ENCODE results near the gene PCK2. TPM values are rescaled to one million over a fixed set of nuclear protein-coding genes. Genes with fewer than 3 reads are reported as not detected.
A peak's percentile ranks its signal among the peaks of the same experiment; 100 is the strongest.

Gene PCK2
- total RNA-seq, 1 experiment from 2014 or later, result 48.9 TPM

DNA sequence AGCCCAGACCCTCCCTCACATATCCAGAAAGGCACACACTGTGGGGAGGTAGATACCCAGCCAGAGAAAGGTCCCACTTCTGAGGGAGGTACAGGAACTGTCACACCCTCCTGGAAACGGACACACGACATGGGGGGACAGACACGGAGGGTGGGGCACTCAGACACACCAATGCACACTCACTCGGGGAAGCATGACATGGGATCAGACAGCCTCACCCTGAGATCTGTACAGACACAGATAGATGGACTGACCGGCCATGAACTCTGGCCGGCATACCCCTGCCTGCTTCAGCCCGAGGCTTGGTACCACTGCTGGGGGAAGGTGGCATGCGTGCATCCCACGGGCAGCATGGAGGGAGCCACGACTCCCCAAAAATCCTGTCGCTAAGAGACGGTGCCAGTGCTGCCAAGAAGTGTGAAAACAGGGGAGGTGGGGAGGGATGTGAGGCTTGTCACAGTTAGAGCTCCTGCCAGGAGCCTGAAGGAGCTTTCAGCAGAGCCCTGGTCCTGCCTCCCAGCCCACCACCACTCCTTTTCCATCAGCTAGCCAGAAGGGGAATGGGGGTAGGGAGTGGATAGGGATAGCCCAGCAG is 22.2 kb upstream of the PCK2 start:
- Histone ChIP-seq H4K5ac (ENCODE audit: insufficient read length, low read depth, low read length) (no peak overlapping the region), H3K9me3 (ENCODE audit: control insufficient read depth, low read depth, low read length) (no peaks in the 10 kb centered on the region), H3K23ac (ENCODE audit: insufficient read length, low read depth, low read length) (no peak overlapping the region), H3K27me3 (ENCODE audit: insufficient read depth, low read length) (no peaks in the 10 kb centered on the region), H3K9ac (ENCODE audit: extremely low read depth, insufficient read length, low read length) (no peak overlapping the region), H4K91ac (ENCODE audit: insufficient read length, low read depth, low read length) (no peak overlapping the region), H3K4me1 (ENCODE audit: insufficient read depth, low read length) (no peaks in the 10 kb centered on the region), H3K79me1 (ENCODE audit: insufficient read depth, low read depth, low read length, poor library complexity, severe bottlenecking) (no peaks in the 10 kb centered on the region), H3K4ac (ENCODE audit: low read depth, low read length) (no peak overlapping the region), H3K18ac (ENCODE audit: insufficient read length, low read depth, low read length) (no peak overlapping the region), H3K23me2 (ENCODE audit: insufficient read length, low read depth, low read length, poor library complexity, severe bottlenecking) (no peaks in the 10 kb centered on the region), H2BK5ac (ENCODE audit: insufficient read length, low read length) (no peak overlapping the region), H3K4me2 (ENCODE audit: insufficient read depth, insufficient read length, low read length) (no peak overlapping the region), H3K14ac (ENCODE audit: insufficient read depth, low read length) (no peak overlapping the region), H2BK20ac (ENCODE audit: low read depth, low read length, poor library complexity, severe bottlenecking) (no peak overlapping the region), H2BK12ac (ENCODE audit: insufficient read length, low read depth, low read length) (no peak overlapping the region), H2BK120ac (ENCODE audit: low read depth, low read length, poor library complexity, severe bottlenecking) (no peak overlapping the region), H2BK15ac (ENCODE audit: low read depth, low read length) (no peak overlapping the region), H2AFZ (ENCODE audit: low read length) (no peak overlapping the region), H4K20me1 (ENCODE audit: control insufficient read depth, insufficient read depth, insufficient read length) (no peaks in the 10 kb centered on the region), H3T11ph (ENCODE audit: low read length) (no peak overlapping the region), H4K8ac (replicated peaks; ENCODE audit: insufficient read length, low read depth, low read length) (no peak overlapping the region), H3K56ac (ENCODE audit: insufficient read length, low read depth, low read length) (no peak overlapping the region), H3K27ac (ENCODE audit: insufficient read length, low read depth, low read length) (no peak overlapping the region), H2AK5ac (ENCODE audit: insufficient read length, low read length) (no peak overlapping the region), H3K79me2 (ENCODE audit: insufficient read depth, low read length) (no peaks in the 10 kb centered on the region)
- Mint-ChIP-seq H3K27ac (peak overlapping the region in 1 of 3 experiments; percentile 40; a peak in 1 of 7 replicates), H3K4me3 (no peak overlapping the region; a peak in 1 of 5 replicates), H3K9me3 (no peaks in the 10 kb centered on the region), H3K36me3 (ENCODE audit: insufficient read depth in 1 of 3, low read depth in 3 of 3) (no peaks in the 10 kb centered on the region), H3K4me1 (peaks cover 5 to 11% of the 10 kb centered on the region in 2 experiments; a peak in 2 of 4 replicates), H3K27me3 (ENCODE audit: low read depth) (no peaks in the 10 kb centered on the region; the same call in none of the 2 replicates)
- DNase-seq, result no peak
- TF ChIP-seq, protein P1, sequence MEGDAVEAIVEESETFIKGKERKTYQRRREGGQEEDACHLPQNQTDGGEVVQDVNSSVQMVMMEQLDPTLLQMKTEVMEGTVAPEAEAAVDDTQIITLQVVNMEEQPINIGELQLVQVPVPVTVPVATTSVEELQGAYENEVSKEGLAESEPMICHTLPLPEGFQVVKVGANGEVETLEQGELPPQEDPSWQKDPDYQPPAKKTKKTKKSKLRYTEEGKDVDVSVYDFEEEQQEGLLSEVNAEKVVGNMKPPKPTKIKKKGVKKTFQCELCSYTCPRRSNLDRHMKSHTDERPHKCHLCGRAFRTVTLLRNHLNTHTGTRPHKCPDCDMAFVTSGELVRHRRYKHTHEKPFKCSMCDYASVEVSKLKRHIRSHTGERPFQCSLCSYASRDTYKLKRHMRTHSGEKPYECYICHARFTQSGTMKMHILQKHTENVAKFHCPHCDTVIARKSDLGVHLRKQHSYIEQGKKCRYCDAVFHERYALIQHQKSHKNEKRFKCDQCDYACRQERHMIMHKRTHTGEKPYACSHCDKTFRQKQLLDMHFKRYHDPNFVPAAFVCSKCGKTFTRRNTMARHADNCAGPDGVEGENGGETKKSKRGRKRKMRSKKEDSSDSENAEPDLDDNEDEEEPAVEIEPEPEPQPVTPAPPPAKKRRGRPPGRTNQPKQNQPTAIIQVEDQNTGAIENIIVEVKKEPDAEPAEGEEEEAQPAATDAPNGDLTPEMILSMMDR (conservative IDR thresholded peaks at IDR 0.05), result no peak
- no CpG with 5 or more reads among the region's 12 CpGs for WGBS (ENCODE audit: extremely low coverage, insufficient read length, low lambda C conversion rate)

Measured in H9 (cell line).